Measurements from ENCODE around the gene CFAP74.

The CFAP74 gene

GRCh38 chr1:2039251-2039650 is 35.7 kb upstream of the CFAP74 start:
- DNase-seq (ENCODE audit: low read depth), result no peak

GRCh38 chr1:2038229-2038628 is 34.6 kb upstream of the CFAP74 start:
- no peak for DNase-seq (ENCODE audit: low read depth)

GRCh38 chr1:2037314-2037979 is 33.9 kb upstream of the CFAP74 start:
- DNase-seq (ENCODE audit: low read depth), result no peak

- DNase-seq (ENCODE audit: low read depth), result no peak
Measured at GRCh38 chr1:2036287-2036686, 32.7 kb upstream of the CFAP74 start.

- no peak for DNase-seq (ENCODE audit: low read depth)
Measured at GRCh38 chr1:2033165-2033564, 29.6 kb upstream of the CFAP74 start.

GRCh38 chr1:2032737-2033136 is 29.2 kb upstream of the CFAP74 start:
- no peak for DNase-seq (ENCODE audit: low read depth)

GRCh38 chr1:2031546-2032540 is 28.3 kb upstream of the CFAP74 start:
- no peak for DNase-seq (ENCODE audit: low read depth)

- DNase-seq (ENCODE audit: low read depth), result no peak
Measured at GRCh38 chr1:2030076-2030871, 26.7 kb upstream of the CFAP74 start.

- no peak for DNase-seq (ENCODE audit: low read depth)
Measured at GRCh38 chr1:2029561-2029960, 26.0 kb upstream of the CFAP74 start.

GRCh38 chr1:2028870-2029560 is 25.4 kb upstream of the CFAP74 start:
- no peak for DNase-seq (ENCODE audit: low read depth)

- DNase-seq (ENCODE audit: low read depth), result no peak
Measured at GRCh38 chr1:2027961-2028583, 24.5 kb upstream of the CFAP74 start.

GRCh38 chr1:2025491-2025981 is 21.9 kb upstream of the CFAP74 start:
- DNase-seq (ENCODE audit: low read depth), result no peak

GRCh38 chr1:2024887-2025286 is 21.3 kb upstream of the CFAP74 start:
- DNase-seq (ENCODE audit: low read depth), result no peak

- no peak for DNase-seq (ENCODE audit: low read depth)
Measured at GRCh38 chr1:2024451-2024850, 20.9 kb upstream of the CFAP74 start.

- DNase-seq (ENCODE audit: low read depth), result no peak
Measured at GRCh38 chr1:2023187-2023586, 19.6 kb upstream of the CFAP74 start.

- no peak for DNase-seq (ENCODE audit: low read depth)
Measured at GRCh38 chr1:2022063-2022770, 18.6 kb upstream of the CFAP74 start.

- no peak for DNase-seq (ENCODE audit: low read depth)
Measured at GRCh38 chr1:2021550-2021949, 18.0 kb upstream of the CFAP74 start.

- no peak for DNase-seq (ENCODE audit: low read depth)
Measured at GRCh38 chr1:2020310-2020655, 16.7 kb upstream of the CFAP74 start.

GRCh38 chr1:2019571-2020309 is 16.2 kb upstream of the CFAP74 start:
- DNase-seq (ENCODE audit: low read depth), result no peak

- DNase-seq (ENCODE audit: low read depth), result no peak
Measured at GRCh38 chr1:2019172-2019543, 15.6 kb upstream of the CFAP74 start, which contains the start of gene GABRD. Gene GABRD, plus strand, starts transcription at chr1:2019345. Its CDS starts 79 bp downstream, at chr1:2019424.

Data from amniotic epithelial cell (primary cell).